ENCODE measurements around the gene DUSP7.

DNA sequence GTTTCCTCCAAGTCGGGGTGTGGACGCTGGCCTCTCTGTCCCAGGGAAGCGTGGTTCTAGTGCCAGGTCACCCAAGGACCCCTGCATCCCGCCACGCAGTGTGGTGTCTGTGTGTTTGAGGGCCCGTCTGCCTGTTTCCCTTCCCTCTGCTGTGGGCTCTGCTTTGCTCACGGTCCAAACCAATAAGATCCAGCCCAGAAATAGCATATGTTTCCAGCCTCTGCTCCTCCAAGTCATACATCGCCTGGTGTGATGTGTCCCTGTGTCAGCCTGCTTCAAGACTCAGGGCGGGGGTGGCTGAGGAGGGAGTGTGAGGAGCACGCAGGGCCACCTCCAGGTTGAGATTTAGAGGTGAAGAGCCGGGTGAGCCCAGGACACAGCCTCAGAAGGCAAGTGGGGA lies 38.8 kb downstream of the DUSP7 start:
- TF ChIP-seq, protein P1, sequence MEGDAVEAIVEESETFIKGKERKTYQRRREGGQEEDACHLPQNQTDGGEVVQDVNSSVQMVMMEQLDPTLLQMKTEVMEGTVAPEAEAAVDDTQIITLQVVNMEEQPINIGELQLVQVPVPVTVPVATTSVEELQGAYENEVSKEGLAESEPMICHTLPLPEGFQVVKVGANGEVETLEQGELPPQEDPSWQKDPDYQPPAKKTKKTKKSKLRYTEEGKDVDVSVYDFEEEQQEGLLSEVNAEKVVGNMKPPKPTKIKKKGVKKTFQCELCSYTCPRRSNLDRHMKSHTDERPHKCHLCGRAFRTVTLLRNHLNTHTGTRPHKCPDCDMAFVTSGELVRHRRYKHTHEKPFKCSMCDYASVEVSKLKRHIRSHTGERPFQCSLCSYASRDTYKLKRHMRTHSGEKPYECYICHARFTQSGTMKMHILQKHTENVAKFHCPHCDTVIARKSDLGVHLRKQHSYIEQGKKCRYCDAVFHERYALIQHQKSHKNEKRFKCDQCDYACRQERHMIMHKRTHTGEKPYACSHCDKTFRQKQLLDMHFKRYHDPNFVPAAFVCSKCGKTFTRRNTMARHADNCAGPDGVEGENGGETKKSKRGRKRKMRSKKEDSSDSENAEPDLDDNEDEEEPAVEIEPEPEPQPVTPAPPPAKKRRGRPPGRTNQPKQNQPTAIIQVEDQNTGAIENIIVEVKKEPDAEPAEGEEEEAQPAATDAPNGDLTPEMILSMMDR (IDR thresholded peaks at IDR 0.05 in 8 of 11, conservative IDR thresholded peaks at IDR 0.05 in 3 of 11) = no peak
- peak in 1 of 3 donors; percentile 37 for TF ChIP-seq POLR2AphosphoS5 (IDR thresholded peaks at IDR 0.05)

Data from spleen (tissue), 7 donors.